Tongue (tissue), 2 donors: ENCODE results near the gene POC5. TPM values are rescaled to one million over a fixed set of nuclear protein-coding genes. Genes with fewer than 3 reads are reported as not detected.
"Not testable (repeated sequence)": the region's sequence is repeated elsewhere in the genome, so short reads cannot be mapped to it uniquely, and the experiment has no call there.

Source experiments
- DNase-seq: peaks from one replicate; pipeline ENCODE4 v3.0.0-alpha.2; 2015
- total RNA-seq: library from RNA; depleted of rRNA; stranded (reverse); fragments of >200 nt; gene quantifications from one replicate; pipeline ENCODE4 v1.2.3, GENCODE V29; 2014

POC5 gene
- total RNA-seq, 1 donor from 2014 or later = 10.7 TPM

- DNase-seq = no peak
Measured at GRCh38 chr5:75706016-75706415, 11.2 kb downstream of the POC5 start.

DNA sequence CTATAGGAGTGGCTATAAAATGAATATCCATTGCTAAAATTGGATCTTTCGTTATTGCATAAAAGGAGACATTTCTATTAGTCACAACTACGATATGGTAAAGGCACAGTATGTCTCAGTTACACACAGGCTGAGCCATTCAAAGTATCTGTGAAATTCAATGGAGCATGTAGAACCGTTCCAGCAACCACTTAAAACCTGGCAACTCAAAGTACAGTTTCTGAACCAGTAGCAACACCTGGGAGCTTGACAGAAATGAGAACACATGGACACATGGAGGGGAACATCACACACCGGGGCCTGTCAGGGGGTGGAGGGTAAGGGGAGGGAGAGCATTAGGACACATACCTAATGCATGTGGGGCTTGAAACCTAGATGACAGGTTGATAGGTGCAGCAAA lies 15.4 kb downstream of the POC5 start:
- DNase-seq = no peak

- DNase-seq = not testable (repeated sequence)
Measured at GRCh38 chr5:75695472-75696351, 21.5 kb downstream of the POC5 start.

- DNase-seq = no peak
Measured at GRCh38 chr5:75694781-75695180, 22.5 kb downstream of the POC5 start.

- DNase-seq = no peak
Measured at GRCh38 chr5:75690669-75691068, 26.6 kb downstream of the POC5 start.

GRCh38 chr5:75686480-75686879 lies 30.8 kb downstream of the POC5 start:
- DNase-seq = no peak

GRCh38 chr5:75685141-75685540 lies 32.1 kb downstream of the POC5 start:
- DNase-seq = no peak

DNA sequence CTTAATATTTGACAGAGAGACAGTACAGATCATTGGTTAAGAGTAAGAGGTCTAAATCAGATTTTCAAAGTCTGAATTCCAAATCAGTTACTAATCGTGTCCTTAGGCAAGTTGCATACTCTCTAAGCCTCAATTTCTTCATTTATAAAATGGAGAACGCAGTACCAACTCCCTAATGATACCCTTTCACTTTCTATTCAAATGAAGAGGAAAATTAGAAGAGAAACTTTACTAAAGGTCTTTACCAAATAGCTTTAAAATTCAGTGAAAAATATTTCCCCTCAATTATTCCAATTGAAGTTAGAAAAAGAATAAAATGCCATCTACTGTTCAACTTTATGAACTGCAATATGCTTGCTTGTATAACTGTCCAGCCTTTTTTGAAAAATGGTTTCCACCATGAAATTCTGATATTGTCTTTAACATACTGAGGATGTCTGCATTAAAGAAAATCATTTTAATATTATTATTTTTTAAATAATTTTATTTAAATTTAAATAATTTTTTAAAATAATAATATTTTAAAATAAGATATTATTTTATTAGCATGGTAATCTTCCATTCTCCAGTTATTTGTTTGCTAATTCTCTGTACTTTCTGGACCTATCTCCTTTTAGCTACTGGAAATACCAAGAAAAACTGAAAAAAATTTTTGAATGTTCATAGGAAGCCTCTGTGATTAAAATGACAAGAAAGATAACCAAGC lies 36.0 kb downstream of the POC5 start:
- peak; percentile 70 for DNase-seq

DNA sequence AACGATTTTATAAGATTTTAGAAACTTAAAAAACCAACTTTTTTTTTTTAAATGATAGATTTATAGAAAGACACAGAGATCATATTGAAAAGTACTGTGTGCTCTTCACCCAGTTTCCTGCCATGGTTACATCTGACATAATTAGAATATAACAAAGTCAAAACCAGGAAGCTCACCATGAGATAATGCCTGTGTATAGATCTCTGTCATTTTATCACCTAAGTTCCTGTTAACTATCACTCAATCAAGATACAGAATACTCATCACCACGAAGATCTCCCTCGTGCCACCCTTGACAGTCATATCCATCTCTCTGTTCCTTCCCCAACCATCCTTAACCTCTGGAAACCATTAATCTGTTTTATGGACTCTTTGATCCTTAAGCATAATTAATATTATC lies 39.1 kb downstream of the POC5 start:
- DNase-seq = no peak

DNA sequence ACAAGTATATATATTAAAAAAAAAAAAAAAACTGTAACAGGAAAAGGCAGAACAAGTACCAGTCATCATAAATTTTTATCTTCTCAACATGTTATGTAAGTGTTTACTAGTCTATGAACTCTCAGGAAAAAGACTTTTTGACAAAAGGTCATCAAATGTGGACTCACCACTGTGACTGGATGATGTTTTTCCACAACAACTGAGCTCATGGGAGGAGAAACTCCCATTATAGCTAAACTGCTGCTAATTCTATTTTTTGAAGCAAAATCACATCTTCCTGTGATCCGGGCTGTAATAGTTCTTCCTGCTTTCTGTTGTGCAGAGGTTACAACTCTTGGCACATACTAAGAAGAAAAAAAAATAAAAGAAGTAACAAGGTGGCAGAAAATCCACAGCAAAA lies 39.6 kb downstream of the POC5 start:
- no peak for DNase-seq

GRCh38 chr5:75675783-75676182 lies 41.5 kb downstream of the POC5 start:
- no peak for DNase-seq

- no peak for DNase-seq
Measured at GRCh38 chr5:75672616-75673015, 44.6 kb downstream of the POC5 start.

DNA sequence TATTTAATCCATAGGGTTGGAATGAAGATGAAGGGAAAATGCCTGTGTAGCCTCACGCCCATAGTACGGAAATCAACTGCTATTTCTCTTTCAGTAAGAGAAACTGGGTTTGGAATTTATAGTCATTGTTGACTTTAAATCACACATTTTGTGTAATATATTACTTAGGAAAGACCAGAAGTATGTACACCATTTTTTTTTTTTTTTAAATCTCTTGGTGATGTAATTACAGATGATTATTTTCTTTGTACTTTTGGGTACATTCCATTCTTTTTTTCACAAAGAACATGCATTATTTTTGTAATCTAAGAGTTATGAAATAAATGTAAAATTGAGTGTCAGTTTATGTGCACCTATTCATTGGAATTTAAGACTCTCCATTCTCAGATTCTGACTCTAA lies 45.7 kb downstream of the POC5 start:
- no peak for DNase-seq

DNA sequence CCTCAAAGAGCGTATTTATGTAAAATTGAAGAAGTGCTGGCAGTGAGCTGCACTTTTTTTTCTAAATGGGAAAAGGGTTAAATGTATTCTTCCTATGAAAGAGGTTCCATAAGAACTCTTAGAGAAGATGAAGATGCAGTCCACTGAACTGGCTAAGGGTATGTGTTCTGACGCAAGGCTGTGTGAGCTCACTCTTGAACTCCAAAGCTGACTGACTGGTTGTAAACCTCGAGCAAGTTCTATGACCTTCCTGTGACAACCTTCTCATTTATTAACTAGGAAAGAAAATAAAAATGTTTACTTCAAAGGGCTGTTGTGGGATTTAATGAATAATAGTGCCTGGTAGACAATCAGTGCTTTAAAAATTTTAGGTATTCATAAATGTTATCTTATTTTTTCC lies 46.7 kb downstream of the POC5 start:
- DNase-seq = no peak

- DNase-seq = peak; percentile 85
Measured at GRCh38 chr5:75668977-75669689, 48.1 kb downstream of the POC5 start.

GRCh38 chr5:75668445-75668844 lies 48.8 kb downstream of the POC5 start:
- no peak for DNase-seq

GRCh38 chr5:75667586-75667985 lies 49.7 kb downstream of the POC5 start:
- no peak for DNase-seq

DNA sequence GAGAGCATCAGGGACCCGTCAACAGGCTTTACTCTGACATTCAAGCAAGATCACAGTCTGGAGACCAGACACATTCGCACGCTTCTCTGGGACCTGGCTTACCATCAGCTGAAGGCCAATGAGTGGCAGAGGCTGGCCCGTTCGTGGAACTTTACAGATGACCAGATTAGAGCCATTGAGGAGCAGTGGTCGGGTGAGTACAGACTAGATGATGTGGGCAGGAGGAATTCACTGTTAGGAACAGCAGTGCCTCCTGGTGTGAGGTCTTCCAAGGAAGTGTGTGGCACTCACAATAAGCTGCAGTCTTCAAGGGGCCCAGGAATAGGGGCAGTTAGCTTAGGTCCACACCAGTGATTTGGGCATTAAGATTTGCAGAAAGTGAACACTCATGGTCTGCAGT lies 50.4 kb downstream of the POC5 start:
- no peak for DNase-seq

GRCh38 chr5:75664979-75665378 lies 52.3 kb downstream of the POC5 start:
- no peak for DNase-seq

DNA sequence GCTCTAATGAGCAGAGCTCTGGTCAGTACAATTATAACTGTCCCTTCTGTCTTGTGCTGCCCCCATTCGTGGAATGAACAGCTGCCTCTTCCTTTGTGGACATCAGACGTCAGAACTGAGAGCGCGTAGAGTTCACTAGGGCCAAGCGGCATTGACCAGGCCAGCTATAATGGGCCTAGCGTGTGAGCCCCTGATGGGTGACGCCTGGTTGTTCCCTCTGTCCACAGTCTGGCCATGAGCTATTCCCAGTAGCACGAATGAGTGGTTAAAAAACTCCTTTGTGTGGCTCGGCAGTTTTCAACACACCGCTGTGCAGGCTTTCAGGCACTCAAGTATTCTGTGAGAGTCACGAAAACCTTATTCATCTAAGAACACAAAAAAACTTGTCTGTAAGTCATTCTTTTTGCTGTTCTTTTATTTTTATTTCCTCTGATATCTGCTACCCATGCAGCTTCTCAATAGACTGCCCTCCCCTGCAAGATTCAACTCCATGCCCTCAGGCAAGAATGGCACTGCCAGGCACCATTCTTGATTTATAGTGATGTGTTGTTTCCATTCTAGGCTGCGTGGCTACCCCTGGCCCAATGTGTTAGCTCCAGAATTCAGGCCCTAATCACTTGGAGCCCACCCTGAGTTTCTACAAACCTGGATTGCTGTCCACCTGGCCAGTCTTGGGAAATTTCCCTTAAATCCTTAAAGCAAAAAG lies 53.5 kb downstream of the POC5 start:
- DNase-seq = no peak

DNA sequence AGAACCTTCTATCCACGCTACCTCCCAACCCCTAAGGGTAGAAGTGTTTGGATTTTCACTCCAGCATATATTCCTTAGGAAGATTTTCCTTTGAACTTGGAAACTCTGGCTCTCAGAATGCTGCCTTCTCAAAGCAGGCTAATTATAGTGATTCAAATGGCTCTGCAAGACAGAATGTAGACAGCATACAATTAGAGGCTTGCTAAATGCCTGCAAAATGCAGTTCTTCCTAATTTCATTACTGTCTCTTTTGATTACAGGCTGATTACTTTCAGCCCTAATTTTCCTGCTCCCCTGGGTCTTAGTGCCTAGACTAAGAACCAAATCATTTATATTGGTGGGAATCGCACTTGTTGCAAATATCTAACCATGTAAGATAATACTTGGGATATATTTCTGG lies 55.2 kb downstream of the POC5 start:
- DNase-seq = no peak

GRCh38 chr5:75660678-75661465 lies 56.4 kb downstream of the POC5 start:
- no peak for DNase-seq
